GM04503 (cell line): ENCODE data around the gene TSEN54.

ENCODE experiments used
- DNase-seq: peaks from one replicate; pipeline ENCODE4 v3.0.0-alpha.2; 2012; ENCODE audit warnings: low read depth

The TSEN54 gene

DNA sequence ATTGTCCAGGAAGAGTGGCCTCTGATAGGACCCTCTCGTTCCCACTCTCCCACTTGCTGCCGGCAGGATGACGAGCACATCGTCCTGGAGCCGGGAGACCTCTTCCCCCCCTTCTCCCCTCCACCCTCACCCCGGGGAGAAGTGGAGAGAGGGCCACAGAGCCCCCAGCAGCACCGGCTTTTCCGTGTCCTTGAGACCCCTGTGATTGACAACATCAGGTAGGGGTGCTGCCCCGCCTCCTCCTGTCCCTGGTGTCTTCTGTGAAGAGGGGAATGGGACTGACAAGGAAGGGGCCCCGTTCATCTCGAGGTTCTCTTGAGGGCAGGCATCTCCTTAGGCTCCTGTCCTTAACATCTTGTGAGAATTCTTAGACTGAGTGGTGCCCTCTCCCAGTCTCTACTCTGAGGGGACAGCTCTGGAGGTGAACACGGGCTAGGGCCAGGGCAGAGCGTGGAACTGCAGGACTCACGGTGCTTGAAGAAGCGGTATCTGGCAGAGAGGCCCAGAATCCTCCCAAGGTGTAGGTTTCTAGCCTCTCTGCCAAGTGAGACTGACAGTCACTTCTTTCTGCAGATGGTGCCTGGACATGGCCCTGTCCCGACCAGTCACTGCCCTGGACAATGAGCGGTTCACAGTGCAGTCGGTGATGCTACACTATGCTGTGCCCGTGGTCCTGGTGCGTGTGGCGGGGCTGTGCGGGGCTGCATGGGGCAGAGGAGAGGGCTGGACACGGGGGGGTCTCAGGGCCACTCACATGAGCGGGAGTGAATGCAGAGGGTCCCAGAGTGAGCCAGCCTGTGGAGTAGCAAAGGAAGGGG, 27.4 kb upstream of the TSEN54 start:
- no peak for DNase-seq

DNA sequence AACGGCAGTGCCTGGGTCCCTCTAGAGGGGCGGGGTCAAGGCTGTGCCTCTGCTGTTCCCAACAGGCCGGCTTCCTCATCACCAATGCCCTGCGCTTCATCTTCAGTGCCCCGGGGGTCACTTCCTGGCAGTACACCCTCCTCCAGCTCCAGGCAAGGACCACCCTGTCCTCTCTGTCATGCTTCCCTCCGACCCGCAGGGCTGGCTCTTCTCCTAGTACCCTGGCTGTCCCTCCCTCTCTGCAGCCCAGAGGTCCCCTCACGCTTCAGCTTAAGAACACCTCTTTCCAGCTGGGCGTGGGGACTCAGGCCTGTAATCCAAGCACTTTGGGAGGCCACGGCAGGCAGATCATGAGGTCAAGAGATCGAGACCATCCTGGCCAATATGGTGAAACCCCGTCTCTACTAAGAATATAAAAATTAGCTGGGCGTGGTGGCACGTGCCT, 26.8 kb upstream of the TSEN54 start:
- DNase-seq: no peak

DNA sequence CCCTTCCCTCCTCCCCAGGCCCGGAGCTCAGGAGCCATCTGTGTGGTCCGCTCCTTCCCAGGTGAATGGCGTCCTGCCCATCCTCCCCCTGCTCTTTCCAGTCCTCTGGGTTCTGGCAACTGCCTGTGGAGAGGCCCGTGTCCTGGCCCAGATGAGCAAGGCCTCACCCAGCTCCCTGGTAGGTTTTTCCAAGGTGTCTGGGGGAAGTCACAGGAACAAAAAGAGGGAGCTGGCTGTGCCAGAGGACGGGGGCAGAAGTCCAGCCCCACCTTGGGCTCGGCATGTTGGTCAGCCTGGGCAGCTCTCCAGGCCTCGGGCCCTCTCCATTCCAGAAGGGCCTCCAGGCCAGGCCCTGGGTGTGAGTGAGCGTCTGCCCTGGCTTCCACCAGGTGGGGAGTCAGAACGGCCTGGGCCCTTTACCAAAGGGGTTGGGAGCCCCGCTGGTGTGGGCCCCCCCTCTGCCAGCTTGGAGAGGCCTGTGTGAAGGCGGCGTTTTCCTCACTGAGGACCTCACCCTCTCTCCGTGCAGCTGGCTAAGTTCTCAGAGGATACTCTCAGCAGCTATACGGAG, 26.1 kb upstream of the TSEN54 start:
- DNase-seq: no peak

DNA sequence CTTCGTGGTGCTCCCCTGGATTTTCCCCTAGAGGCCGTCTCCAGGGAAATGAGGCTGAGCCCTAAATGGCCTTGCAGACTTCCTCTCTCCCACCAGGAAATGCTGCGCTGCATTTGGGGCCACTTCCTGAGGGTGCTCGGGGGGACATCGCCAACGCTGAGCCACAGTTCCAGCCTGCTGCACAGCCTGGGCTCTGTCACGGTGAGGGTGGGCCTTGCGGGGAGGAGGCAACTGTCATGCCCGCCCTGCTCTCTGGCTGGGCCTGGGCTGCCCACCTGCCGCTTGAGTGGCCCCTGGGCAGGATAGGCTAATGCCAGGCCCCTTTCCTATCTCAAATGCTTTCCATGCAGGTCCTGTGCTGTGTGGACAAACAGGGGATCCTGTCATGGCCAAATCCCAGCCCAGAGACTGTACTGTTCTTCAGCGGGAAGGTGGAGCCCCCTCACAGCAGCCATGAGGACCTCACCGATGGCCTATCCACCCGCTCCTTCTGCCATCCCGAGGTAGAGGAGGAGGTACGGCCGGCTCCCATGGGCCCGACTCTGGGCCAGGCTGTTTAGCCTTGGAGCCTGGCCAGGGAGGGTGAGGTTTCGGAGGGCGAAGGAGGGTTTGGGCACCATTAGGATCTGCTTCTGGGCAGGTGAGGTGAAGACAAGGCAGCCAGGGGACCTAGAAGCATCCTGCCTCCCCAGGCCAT, 25.2 kb upstream of the TSEN54 start:
- DNase-seq: no peak

DNA sequence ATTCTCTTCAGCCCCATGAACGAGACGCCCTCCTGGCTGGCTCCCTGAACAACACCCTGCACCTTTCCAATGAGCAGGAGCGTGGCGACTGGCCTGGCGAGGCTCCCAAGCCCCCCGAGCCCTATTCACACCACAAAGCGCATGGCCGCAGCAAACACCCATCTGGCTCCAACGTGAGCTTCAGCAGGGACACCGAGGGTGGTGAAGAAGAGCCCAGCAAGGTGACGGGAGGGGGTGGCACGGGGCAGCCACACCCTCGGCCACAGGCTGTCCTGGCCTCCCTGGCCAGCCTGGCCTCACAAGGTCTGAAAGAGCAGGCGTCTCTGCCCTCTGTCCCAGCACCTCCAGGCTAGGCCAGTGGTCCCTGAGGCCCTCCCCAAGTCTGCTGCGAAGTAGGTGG, 24.6 kb upstream of the TSEN54 start:
- no peak for DNase-seq

DNA sequence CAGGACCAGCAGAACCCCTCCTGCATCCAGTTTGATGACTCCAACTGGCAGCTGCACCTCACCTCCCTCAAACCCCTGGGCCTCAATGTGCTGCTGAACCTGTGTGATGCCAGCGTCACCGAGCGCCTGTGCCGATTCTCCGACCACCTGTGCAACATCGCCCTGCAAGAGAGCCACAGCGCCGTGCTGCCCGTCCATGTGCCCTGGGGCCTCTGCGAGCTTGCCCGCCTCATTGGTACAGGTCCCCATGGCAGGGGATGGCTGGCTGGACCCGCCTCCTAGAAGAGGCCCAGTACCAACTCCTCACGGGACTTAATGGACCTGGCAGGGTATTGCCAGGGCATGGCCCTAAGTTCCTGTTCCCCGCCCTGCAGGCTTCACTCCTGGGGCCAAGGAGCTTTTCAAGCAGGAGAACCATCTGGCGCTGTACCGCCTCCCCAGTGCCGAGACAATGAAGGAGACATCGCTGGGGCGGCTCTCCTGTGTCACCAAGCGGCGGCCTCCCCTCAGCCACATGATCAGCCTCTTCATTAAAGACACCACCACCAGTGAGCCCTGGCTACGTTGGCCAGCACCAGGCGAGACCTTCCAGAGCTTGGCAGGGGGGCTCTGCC, 23.7 kb upstream of the TSEN54 start:
- DNase-seq: no peak

DNA sequence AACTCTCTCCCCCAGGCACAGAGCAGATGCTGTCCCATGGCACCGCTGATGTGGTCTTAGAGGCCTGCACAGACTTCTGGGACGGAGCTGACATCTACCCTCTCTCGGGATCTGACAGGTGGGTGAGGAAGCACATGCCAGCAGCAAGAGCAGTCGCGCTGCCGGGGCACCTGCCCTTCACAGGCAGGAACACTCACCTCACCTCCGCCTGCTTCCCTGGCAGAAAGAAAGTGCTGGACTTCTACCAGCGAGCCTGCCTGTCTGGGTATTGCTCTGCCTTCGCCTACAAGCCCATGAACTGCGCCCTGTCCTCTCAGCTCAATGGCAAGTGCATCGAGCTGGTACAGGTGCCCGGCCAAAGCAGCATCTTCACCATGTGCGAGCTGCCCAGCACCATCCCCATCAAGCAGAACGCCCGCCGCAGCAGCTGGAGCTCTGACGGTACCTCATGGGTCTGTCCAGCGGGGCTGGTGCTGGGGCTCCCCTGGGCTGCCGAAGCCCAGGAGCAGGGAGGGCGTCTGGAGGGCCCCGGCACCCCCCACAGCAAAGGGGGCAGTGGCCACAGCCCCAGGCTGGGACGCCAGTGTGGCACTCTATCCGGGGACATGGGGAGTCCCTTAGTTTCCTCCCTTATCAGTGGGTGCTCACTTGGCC, 22.7 kb upstream of the TSEN54 start:
- no peak for DNase-seq

DNA sequence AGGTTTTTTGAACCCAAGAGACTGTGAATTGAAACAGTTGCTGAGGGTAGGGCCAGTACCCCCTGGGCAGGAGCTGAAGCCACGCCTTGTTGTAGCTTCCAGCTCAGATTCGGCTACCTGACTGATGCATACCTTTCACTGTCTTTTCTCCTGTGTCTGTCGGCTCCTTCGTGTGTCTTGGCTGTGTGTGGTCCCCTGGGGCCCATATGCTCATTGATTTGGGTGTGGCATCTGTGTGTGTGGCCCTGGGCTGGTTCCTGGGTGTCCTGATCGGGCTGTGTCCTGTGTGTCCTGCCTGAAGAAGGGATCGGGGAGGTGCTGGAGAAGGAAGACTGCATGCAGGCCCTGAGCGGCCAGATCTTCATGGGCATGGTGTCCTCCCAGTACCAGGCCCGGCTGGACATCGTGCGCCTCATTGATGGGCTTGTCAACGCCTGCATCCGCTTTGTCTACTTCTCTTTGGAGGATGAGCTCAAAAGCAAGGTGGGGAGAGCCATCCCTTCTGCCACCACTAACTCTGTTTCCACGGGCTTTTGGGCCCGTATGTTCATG, 21.9 kb upstream of the TSEN54 start:
- no peak for DNase-seq

DNA sequence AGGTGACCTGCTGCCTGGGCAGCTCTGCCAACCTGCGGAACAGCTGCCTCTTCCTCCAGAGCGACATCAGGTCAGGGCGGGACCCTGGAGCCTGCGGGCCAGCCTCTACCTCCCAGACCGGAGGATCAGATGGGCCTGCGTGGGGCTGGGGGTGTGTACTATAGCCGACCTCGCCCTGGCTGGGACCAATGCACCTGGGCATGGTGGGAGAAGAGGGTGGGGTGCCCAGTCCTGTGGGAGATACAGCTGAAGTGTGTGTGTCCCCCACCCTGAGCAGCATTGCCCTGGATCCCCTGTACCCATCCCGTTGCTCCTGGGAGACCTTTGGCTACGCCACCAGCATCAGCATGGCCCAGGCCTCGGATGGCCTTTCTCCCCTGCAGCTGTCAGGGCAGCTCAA, 20.3 kb upstream of the TSEN54 start:
- DNase-seq: no peak

DNA sequence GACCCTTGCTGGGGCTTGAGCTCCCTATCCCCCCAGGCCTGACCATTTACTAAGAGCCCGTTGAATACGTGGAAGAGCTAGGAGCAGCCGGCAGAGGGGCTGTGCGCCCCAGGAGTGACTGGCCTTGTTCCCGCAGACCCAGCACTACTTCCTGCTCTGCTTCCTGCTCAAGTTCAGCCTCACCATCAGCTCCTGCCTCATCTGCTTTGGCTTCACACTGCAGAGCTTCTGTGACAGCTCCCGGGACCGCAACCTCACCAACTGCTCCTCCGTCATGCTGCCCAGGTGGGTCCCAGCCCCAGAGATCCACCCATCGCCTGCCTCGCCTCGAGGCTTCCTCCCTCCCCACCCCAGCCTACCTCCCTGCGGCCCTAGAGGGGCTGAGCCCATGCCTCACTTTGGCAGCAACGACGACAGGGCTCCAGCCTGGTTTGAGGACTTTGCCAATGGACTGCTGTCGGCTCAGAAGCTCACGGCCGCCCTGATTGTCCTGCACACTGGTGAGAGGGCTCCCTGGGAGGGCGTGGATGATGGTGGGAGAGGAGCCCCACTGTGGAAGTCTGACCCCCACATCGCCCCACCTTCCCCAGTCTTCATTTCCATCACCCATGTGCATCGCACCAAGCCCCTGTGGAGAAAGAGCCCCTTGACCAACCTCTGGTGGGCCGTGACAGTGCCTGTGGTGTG, 18.1 kb upstream of the TSEN54 start:
- no peak for DNase-seq

DNA sequence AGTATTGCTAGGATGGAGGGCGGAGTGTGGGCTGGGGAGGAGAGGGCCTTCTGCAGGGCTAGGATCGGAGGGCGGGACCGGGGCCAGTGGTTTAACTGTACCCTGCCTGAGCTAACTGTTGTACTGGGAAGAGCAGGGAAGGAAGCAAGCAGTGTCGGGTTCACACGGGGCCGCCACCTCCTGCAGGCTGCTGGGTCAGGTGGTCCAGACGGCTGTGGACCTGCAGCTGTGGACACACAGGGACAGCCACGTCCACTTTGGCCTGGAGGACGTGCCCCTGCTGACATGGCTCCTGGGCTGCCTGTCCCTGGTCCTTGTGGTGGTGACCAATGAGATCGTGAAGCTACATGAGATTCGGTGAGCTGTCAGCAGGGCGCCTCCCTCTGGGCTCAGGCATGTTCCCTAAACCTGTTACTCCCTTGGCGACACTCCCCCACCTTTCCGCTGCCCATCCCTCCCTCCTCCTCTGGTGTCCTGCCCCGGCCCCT, 17.6 kb upstream of the TSEN54 start:
- DNase-seq: no peak

DNA sequence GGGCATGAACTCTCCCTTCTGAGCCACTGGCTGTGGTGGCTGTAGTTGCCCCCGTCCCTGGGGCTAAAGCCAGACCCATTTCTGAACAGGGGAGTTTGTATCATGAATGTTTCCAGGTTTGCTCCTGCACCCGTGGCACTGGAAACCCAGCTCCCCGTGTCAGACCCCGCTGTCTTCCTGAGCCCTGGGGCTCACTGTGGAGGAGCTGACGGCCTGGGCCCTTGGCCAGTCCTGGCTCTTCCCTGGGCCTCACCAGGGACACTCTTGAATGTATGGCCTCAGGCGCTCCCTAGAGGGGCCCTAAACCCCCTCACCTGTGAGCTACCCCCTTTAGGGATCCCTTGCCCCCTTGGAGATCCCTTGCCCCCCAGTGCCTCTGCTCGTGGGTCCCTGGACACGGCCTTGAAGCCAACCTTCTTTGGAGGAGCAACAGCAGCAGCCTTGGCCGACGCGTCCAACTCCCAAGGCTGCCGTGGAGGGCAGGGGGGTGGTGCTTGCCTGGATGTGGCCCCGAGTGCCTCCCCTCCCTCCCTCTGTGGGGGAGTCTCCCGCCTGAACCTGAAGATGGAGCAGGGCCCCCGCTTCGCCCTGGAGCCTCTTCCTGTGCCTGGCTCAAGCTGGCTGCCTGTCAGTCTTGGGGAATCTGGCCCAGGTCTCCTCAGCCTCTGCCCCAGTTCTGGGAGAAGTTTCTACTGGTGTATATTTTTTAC, 16.9 kb upstream of the TSEN54 start:
- no peak for DNase-seq

DNA sequence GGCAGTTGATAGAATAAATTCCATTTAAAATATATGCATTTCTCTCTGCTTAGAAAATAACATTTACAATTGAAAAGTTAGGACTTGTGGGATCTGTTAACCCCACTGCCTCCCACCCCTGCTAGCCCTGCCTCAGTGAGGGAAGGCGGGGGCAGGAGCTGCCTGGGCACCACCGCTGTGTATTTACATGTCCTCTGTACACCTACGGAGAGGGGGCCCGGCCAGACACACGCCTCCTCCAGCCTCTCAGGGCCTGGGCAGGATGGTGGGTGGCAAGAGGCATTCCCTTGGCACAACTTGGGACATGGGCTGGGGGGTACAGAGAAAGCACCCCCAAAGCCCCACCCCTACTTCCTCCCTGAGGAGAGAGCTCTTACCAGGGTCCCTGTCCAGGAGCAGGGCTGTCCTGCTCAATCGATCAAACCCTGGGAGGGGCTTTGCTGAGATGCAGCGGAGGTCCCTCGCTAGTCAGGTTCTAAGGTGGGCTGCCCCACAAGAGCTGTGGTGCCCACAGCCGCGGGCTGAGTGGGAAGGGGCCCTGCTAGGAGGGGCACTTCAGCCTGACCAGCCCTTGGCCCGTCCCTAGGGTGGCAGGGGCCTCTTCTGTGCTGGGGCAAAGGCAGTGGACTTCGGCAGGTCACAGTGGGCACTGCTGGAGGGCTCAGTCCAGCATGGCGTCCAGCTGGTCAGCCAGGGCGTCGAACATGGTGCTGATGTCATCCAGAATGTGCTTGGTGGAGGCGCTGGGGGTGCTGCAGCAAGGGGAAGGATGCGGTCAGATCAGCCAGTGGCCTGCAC, 15.7 kb upstream of the TSEN54 start:
- DNase-seq: no peak

DNA sequence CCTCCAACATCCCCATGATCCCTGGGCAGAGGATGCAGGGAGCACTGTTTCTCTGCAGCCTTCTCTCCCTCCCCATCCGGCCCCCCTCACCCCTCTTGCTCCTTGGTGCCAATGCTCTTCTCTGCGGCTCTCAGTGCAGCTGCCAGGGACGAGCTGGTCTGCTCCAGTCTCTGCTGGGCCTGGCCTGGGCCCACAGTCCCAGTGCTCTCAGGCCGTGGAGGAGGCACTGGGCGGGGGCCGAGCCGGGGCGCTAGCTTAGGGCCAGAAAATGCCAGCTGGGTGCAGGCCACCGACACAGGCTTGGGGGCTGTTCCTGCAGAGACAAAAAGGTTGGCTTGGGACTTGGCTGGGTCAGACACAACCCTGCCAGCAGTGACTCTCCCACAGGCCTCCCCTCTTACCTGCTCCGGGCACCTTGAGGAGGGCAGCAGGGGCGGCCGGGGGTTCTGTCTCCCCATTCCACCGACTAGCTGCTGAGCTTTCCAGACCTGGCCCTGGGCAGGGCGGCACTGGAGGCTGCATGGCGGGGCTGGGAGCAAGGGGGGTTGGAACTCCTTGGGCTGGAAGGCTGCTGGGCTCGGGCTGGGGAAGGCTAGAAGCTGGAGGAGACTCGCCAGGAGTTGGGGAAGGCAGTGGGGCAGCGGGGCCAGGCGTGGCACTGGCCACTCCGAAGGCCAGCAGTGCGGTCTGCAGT, 14.8 kb upstream of the TSEN54 start:
- no peak for DNase-seq

DNA sequence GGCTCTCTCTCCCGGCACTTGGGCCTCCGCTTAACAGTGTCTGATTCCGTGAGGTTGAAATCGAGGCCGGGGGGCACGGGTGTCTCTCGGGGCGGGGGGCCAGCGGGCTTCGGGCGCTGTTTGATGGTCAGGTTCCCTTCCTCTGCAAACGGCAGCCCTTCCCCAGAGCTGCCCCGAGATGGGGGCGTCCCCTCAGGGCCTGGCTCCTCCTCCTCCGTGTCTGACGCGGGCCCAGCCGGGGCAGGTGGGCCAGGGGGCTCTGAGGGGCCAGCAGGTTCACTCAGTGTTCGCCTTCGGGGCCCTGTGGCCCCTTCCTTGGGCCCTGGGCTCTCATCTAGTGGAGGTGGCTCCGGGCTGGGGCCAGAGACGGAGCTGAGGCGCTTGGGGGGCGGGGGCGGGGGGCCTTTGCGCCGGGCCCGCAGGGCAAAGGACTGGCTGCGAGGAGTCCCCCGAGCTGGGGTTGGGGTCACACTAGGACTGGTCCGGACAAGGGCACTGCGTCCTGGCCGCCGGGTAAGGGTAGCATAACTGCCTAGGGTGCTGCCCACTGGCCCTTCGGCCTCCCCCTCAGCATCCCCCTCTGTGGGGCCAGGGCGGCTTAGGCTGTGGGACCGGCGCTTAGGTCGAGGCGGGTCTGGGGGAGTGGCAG, 14.1 kb upstream of the TSEN54 start:
- DNase-seq: no peak

DNA sequence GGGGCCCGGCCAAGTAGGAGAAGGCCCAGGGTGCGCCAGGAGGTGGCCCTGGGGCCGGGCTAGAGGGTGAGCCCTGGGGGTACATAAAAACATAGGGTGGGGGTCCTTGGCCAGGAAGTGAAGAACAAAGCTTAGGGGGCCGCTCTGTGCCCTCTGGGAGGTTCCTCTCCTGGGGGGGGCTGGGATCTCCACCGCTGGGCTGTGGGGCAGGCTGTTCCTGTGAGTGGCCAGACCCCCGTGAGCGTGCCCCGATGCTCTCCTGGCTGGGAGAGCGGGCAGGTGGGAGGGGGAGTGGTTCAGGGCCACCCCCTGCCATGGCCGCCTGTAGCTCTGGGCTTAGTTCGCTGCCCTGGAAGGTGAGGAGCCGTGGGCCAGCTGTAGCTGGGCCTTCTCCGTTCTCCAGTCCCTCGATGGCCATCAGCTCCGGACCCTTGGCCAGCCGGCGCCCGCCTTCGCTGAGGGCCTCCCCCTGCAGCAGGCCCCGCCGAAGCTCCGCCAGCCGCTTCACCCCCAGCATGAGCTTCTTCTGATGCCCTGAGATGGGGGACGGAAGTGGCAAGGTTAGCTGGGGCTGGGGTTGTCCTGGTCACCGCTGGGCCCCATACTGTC, 13.5 kb upstream of the TSEN54 start:
- no peak for DNase-seq

DNA sequence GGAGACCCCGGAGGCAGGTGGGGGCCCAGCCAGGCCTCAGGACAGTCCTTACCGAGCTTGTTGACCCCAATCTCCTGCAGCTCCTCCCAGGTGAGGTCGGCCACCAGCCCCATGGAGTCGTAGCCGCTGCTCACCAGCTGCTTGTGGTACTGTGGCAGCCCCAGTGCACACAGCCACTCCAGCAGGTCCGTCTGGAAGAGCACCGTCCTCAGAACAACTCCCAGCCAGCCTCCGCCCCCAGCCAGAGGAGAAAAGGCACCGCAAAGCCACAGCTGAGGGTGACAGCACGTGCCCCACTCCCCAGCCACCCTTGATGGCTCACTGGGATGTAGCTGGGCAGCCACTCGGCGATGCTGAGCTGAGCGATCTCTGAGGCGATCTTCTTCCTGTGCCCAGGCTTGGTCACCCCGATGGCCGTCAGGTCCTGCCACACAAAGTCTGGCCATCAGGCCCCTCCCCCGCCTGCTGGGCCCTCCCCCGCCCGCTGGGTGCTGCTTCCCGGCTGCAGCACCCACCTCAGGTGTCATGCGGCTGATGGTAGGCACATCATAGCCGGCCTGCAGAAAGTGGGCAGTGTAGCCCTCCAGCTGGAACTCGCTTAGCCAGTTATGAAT, 12.9 kb upstream of the TSEN54 start:
- DNase-seq: no peak

DNA sequence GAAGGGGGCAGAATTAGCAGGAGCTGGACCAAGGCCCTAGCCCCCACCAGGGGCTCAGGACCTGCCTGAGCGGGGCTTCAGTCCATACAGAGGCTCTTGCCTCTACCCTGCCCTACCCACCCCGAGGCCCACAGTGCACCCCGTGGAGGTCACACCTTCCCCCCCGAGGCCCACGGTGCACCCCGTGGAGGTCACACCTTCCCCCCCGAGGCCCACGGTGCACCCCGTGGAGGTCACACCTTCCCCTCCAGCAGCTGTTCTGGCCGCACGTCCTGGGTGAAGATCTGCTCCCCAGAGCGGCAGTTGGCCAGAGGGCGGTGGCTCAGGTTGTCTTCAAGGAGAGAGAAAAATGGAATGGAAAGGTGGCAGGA, 12.4 kb upstream of the TSEN54 start:
- DNase-seq: no peak
